ENCODE measurements around the gene ADAMTS8. TPM values are rescaled to one million over a fixed set of nuclear protein-coding genes. Genes with fewer than 3 reads are reported as not detected.

Gene ADAMTS8
- polyA plus RNA-seq, 1 donor (not counting 4 experiments of a cell fraction or from before 2014, with no cell fraction given), result not detected

GRCh38 chr11:130426223-130426836 is 2.1 kb downstream of the ADAMTS8 start:
- Histone ChIP-seq H3K79me2 (ENCODE audit: control insufficient read depth, insufficient read depth, low read length) (no peaks in the 10 kb centered on the region), H4K20me1 (ENCODE audit: control insufficient read depth, extremely low read depth, insufficient read depth, low read length) (no peaks in the 10 kb centered on the region), H3K27me3 (ENCODE audit: control insufficient read depth, extremely low read depth, insufficient read depth, low read length) (peaks cover 79% of the 10 kb centered on the region), H3K36me3 (ENCODE audit: control insufficient read depth in 2 of 2, extremely low read depth in 1 of 2, insufficient read depth in 2 of 2, low read length in 2 of 2) (no peaks in the 10 kb centered on the region), H3K4me3 (ENCODE audit: control insufficient read depth in 2 of 3, extremely low read depth in 1 of 3, insufficient read depth in 2 of 3, low read depth in 1 of 3, low read length in 3 of 3) (no peak overlapping the region), H3K4me2 (ENCODE audit: control insufficient read depth, extremely low read depth, insufficient read depth, low read depth, low read length) (no peak overlapping the region), H3K27ac (ENCODE audit: control insufficient read depth, insufficient read depth, low read length) (no peak overlapping the region), H3K9me3 (ENCODE audit: control insufficient read depth, low read depth, low read length) (no peaks in the 10 kb centered on the region), H3K9me1 (ENCODE audit: control insufficient read depth, extremely low read depth, insufficient read depth, low read length) (no peaks in the 10 kb centered on the region), H3K9ac (ENCODE audit: control insufficient read depth, extremely low read depth, insufficient read depth, low read length) (no peak overlapping the region), H3K4me1 (ENCODE audit: control insufficient read depth, extremely low read depth, insufficient read depth, low read length) (no peaks in the 10 kb centered on the region), H2AFZ (ENCODE audit: control insufficient read depth, low read length) (no peak overlapping the region)
- FAIRE-seq (no peak), DNase-seq (ENCODE audit: low read depth, low spot score) (no peak)
- dilution Hi-C loops (cut with MboI; ENCODE audit: extremely low pct_ligation_motif_present, low sequenced_read_pairs), result no loop called here
- TF ChIP-seq, protein P1, sequence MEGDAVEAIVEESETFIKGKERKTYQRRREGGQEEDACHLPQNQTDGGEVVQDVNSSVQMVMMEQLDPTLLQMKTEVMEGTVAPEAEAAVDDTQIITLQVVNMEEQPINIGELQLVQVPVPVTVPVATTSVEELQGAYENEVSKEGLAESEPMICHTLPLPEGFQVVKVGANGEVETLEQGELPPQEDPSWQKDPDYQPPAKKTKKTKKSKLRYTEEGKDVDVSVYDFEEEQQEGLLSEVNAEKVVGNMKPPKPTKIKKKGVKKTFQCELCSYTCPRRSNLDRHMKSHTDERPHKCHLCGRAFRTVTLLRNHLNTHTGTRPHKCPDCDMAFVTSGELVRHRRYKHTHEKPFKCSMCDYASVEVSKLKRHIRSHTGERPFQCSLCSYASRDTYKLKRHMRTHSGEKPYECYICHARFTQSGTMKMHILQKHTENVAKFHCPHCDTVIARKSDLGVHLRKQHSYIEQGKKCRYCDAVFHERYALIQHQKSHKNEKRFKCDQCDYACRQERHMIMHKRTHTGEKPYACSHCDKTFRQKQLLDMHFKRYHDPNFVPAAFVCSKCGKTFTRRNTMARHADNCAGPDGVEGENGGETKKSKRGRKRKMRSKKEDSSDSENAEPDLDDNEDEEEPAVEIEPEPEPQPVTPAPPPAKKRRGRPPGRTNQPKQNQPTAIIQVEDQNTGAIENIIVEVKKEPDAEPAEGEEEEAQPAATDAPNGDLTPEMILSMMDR (optimal IDR thresholded peaks at IDR 0.05 in 1 of 3, IDR thresholded peaks at IDR 0.05 in 1 of 3, conservative IDR thresholded peaks at IDR 0.05 in 1 of 3; ENCODE audit: extremely low read depth in 1 of 3, insufficient read depth in 2 of 3, low read length in 3 of 3), result no peak
- TF ChIP-seq EZH2 (IDR thresholded peaks at IDR 0.05; ENCODE audit: low read length), result no peak

DNA sequence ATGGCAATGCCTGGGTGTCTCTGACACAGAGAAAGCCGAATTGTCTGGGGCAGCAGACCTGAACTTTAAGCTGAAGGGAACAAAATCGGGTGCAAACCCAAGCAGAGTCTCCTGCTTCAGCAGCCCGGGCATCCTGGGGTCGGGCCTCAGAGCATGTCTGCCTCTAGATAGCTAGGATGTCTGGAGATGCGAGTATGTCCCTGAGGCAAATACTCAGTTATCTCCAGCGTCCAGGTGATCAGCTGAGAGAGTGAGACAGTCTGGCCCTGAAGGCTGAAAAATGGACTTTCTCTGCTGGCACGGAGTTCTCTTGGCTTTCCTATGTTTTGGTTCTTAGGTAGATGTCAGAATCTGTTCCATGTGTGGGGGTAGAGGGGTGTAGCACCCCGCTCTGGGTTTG is 3.3 kb downstream of the ADAMTS8 start:
- Histone ChIP-seq H3K9me1 (ENCODE audit: control insufficient read depth, extremely low read depth, insufficient read depth, low read length) (no peaks in the 10 kb centered on the region), H3K27me3 (ENCODE audit: control insufficient read depth, extremely low read depth, insufficient read depth, low read length) (peaks cover 83% of the 10 kb centered on the region), H3K36me3 (ENCODE audit: control insufficient read depth in 2 of 2, extremely low read depth in 1 of 2, insufficient read depth in 2 of 2, low read length in 2 of 2) (no peaks in the 10 kb centered on the region), H3K4me3 (ENCODE audit: control insufficient read depth in 2 of 3, extremely low read depth in 1 of 3, insufficient read depth in 2 of 3, low read depth in 1 of 3, low read length in 3 of 3) (no peak overlapping the region), H2AFZ (ENCODE audit: control insufficient read depth, low read length) (no peak overlapping the region), H4K20me1 (ENCODE audit: control insufficient read depth, extremely low read depth, insufficient read depth, low read length) (no peaks in the 10 kb centered on the region), H3K27ac (ENCODE audit: control insufficient read depth, insufficient read depth, low read length) (no peak overlapping the region), H3K79me2 (ENCODE audit: control insufficient read depth, insufficient read depth, low read length) (no peaks in the 10 kb centered on the region), H3K4me1 (ENCODE audit: control insufficient read depth, extremely low read depth, insufficient read depth, low read length) (peaks cover 6% of the 10 kb centered on the region), H3K9ac (ENCODE audit: control insufficient read depth, extremely low read depth, insufficient read depth, low read length) (no peak overlapping the region), H3K4me2 (ENCODE audit: control insufficient read depth, extremely low read depth, insufficient read depth, low read depth, low read length) (no peak overlapping the region), H3K9me3 (ENCODE audit: control insufficient read depth, low read depth, low read length) (no peaks in the 10 kb centered on the region)
- no peak for TF ChIP-seq EZH2 (IDR thresholded peaks at IDR 0.05; ENCODE audit: low read length)
- TF ChIP-seq, protein P1 (optimal IDR thresholded peaks at IDR 0.05 in 1 of 3, IDR thresholded peaks at IDR 0.05 in 1 of 3, conservative IDR thresholded peaks at IDR 0.05 in 1 of 3; ENCODE audit: extremely low read depth in 1 of 3, insufficient read depth in 2 of 3, low read length in 3 of 3), result no peak
- dilution Hi-C loops (cut with MboI; ENCODE audit: extremely low pct_ligation_motif_present, low sequenced_read_pairs), result no loop called here
- FAIRE-seq, result no peak
- no peak for DNase-seq (ENCODE audit: low read depth, low spot score)
